HG03045 (cell line): Measurements from ENCODE around the gene ZBTB39.
A peak's percentile ranks its signal among the peaks of the same experiment; 100 is the strongest.
"Not testable (repeated sequence)": the region's sequence is repeated elsewhere in the genome, so short reads cannot be mapped to it uniquely, and the experiment has no call there.

Source experiments
- ATAC-seq: cut with Tn5 transposase; IDR thresholded peaks from one replicate; pipeline ENCODE4 v1.9.1; 2021; ENCODE audit warnings: mild to moderate bottlenecking, moderate library complexity; ENCODE audit not compliant: unreplicated experiment

The ZBTB39 gene

DNA sequence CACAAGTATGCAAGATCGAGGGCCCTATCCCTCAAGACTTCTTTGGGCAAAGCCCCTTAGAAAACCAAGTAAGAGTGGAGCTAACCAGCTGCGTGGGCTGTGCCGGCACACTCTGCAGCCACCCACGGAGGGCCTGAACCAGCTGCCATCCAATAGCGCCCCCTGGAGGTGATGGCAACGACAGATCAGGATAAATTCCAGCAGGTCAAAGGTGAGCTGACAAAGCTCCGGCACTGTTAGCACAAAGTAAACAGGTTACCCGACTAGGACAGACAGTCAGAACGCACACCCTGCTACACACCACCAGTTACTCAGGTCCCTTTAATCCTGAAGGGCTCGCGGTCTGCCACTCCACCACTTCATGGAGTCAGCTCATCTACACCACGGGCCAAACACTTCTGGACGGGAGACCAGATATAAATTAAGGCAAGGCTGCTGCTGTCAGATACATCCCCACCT lies 4.9 kb downstream of the ZBTB39 start:
- no peak for ATAC-seq

DNA sequence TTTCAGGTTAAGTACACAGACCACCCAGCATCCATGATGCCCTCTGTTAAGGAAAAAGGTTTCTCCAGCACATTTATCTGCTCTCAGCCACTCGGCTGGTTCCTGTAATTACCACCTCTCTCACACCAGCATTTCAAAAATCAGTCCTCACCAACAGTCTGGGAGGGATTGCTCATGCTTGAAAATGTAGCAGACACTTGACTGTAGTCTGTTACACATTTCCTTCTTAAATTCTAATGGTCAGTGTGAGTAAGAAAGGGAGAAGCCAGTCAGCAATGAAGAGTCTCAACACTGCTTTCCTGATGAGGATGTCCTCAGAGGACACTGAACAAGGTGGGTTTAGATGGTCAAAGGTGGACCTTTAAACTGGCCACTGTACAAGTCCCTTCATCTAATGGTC lies 6.0 kb downstream of the ZBTB39 start:
- no peak for ATAC-seq

DNA sequence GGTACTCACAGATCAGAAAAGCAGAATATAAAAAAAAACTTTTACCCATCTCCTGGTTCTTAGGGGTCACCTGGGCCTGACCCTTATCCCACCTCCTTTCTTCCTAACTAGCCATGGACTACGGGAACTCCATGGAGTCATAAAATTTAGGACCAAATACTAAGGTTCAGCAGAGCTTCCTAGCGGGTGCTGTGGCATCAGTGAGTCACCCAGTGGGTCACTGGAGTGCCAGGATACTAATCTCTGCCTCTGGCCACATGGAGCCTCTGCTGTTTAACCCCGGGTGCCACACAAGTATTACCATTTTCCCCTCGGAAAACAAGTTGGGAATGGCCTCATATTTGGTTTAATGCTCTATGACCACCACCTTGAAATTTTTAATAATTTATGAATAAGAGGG lies 6.9 kb downstream of the ZBTB39 start:
- no peak for ATAC-seq

DNA sequence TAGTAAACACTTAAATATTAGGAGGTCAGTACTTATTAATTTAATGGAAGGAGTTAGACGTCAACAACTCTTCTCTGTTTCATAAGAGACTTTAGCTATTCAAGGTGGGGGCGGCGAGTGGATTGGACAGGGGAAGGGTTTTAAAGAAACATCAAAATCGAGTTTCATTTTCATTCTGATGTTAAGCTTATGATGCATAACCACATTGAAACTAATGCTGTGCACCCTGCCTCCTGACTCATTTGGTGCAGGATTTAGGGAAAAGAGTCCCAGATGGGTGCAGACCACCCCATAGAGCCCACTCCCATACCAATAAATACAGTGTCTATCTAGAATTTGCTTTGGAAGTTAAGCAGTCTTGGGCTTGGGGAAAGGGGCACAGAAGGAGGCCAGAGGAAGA lies 7.4 kb downstream of the ZBTB39 start:
- ATAC-seq, result peak; percentile 77

DNA sequence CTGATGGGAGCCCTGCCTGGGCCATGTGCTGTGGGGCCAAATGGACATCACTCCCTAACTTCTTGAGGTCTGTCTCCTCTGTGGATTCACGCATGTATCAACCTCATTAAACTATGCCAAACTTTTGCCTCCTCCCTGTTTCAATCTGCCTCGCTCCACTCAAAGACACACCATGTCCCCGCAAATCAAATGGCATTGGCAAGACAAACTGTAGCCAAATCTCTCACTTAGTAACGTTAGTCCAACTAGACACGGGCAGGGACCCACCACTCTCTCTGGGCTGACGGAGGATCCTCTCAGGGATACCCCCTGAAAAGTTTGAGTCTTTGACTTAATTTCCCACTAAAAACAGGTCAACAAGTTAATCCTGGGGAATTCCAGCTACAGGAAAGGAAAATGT lies 8.0 kb downstream of the ZBTB39 start:
- no peak for ATAC-seq

DNA sequence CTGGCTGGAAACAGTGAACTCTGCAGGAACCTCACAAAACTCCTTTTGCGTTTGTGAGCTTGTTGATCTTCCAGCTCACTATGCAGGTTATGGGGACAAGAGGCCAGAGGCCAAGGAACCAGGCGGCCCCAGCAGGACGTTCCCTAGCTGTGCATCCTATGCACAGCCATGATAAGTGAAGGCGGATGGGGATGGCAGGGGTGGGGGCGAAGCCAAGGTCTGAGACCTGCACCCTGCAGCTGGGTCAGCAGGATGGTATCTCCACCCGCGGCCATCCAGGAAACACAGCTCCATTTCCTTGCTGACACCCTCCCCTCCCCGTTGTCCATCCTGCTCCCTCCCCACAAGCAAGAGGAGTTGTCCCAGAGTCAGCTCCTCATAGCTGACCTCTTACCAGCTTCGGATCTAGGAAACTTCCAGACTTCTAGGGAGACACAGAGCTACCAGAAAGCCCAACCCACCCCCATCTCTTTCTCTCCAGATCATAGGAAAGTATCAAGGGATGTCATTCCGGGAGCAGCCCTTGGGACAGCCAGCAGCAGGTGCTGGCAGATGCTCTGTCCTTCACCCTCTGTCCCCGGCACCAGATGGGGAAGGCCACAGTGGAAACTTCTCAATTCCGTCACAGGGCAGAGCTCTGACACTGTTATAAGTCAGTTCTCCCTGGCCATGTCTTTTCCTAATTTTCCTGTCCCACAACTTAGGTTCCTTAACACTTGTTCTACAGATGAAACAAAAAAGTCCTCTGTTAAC lies 9.4 kb downstream of the ZBTB39 start:
- ATAC-seq, result no peak

DNA sequence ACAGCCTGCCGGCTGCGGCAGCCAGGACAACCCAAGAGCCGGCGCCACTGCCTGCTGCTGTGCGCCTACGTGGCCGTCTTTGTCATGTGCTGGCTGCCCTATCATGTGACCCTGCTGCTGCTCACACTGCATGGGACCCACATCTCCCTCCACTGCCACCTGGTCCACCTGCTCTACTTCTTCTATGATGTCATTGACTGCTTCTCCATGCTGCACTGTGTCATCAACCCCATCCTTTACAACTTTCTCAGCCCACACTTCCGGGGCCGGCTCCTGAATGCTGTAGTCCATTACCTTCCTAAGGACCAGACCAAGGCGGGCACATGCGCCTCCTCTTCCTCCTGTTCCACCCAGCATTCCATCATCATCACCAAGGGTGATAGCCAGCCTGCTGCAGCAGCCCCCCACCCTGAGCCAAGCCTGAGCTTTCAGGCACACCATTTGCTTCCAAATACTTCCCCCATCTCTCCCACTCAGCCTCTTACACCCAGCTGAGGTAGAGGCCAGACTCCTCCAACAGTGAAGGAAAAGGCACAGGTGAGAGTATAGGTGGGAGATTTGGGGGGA lies 10.3 kb downstream of the ZBTB39 start:
- no peak for ATAC-seq

DNA sequence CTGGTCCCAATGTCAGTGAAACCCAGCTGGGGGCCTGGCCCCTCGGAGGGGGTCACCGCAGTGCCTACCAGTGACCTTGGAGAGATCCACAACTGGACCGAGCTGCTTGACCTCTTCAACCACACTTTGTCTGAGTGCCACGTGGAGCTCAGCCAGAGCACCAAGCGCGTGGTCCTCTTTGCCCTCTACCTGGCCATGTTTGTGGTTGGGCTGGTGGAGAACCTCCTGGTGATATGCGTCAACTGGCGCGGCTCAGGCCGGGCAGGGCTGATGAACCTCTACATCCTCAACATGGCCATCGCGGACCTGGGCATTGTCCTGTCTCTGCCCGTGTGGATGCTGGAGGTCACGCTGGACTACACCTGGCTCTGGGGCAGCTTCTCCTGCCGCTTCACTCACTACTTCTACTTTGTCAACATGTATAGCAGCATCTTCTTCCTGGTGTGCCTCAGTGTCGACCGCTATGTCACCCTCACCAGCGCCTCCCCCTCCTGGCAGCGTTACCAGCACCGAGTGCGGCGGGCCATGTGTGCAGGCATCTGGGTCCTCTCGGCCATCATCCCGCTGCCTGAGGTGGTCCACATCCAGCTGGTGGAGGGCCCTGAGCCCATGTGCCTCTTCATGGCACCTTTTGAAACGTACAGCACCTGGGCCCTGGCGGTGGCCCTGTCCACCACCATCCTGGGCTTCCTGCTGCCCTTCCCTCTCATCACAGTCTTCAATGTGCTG lies 11.0 kb downstream of the ZBTB39 start:
- ATAC-seq, result no peak

DNA sequence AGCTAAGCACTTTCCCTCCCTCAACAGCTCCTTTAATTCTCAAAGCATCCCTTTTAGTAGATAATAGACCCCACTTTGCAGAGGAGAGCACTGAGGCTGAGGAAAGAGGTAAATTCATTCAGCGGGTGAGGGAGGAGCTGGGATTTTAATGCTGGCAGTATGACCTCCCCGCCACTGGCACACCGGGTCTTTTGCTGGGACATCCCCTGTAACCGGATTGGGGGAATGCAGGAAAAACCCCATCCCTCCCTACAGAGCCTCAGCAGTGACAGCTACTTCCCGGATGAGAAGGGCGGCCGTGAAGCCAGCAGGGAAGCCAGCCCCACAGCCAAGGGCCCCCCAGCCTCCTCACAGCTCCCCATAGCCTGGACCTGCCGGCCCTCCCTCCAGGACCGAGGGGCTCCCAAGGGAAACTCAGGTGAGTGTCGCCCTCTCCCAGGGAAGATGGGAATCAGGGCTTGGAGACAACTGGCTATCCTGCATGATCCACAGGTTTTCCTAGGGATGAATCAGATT lies 12.1 kb downstream of the ZBTB39 start:
- ATAC-seq, result no peak

DNA sequence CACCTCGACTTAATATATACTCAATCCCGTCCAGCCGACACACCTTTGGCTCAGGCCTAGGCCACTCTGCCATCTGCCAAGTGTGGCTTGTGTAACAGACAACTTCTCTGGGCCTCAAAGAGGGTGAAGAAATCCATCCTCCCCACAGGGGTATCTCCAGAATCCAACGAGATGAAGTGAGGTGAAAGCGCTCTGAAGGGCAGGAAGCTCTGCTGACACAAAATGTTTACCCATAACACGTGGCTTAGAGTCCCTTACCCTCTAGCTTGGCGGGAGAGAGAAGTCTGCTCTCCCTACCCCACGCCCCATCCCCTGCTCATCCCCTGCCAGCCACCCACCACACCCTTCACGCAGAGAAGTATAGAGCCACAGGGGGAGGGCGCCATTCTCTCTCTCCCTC lies 13.0 kb downstream of the ZBTB39 start:
- no peak for ATAC-seq

DNA sequence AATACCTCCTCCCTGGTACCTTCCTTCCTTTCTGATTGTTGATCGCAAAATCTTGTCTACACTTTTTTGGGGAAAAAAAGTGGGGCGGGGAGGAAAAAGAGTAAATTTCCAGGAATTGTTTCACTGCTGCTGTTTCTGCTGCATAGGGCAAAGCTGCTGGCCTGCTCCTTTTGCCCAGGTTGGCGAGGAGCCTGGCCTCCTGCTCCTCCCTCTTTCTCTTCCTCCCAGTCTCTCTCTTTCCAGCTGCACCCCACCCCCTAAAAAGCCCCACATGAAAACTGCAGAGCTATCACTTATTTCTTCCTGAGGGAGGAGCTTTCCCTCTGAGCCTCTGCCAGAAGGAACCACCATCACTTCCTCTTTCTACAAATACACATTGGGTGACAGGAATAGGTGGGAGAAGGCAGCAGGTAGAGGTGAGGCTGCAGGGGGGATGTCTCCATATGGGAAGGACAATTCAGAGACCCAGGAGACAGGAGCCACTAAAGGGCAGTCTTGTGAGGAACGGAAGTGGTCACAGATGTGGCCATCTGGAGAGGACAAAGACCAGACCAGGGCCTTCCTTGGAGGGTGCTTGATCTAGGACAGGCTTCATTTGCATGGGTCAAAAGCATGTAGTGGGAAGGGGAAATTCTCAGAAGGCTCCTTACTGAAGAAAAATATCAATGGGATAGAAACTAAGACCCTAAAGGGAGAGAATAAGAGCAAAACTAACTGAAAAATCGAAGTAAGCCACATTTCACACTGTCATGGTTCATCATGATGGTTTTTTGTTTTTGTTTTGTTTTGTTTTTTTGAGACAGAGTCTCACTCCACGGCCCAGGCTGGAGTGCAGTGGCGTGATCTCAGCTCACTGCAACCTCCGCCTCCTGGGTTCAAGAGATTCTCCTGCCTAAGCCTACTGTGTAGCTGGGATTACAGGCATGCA lies 14.8 kb downstream of the ZBTB39 start:
- no peak for ATAC-seq

DNA sequence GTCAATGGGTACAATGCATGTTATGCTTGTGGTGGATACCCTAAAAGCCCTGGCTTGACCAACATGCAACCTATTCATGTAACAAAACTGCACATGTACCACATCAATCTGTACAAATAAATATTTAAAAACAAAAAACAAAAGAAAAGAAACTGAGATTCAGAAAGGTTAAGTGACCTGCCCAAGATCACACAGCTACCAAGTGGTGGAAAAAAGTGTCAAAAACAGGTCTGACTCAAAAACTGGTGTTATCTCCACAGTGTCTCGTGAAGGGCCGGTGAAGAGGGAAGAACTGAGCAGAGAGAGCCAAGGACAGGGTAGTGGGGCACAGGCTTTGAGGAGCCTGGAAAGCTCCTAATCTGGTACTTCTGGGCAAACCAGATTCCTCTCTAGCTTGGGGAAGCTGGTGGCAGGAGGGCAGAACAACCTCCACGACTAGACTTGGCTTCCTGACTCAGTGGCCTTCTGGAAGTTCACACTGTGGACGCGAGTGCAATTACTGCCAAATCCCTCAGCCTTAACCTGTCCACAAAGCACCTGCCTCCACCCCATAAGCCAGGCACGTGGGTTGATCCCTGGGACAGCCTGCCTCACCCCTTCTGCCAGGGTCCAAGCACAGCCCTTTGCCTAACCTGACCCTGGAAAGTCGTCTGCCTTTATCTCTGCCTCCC lies 15.6 kb downstream of the ZBTB39 start:
- no peak for ATAC-seq

DNA sequence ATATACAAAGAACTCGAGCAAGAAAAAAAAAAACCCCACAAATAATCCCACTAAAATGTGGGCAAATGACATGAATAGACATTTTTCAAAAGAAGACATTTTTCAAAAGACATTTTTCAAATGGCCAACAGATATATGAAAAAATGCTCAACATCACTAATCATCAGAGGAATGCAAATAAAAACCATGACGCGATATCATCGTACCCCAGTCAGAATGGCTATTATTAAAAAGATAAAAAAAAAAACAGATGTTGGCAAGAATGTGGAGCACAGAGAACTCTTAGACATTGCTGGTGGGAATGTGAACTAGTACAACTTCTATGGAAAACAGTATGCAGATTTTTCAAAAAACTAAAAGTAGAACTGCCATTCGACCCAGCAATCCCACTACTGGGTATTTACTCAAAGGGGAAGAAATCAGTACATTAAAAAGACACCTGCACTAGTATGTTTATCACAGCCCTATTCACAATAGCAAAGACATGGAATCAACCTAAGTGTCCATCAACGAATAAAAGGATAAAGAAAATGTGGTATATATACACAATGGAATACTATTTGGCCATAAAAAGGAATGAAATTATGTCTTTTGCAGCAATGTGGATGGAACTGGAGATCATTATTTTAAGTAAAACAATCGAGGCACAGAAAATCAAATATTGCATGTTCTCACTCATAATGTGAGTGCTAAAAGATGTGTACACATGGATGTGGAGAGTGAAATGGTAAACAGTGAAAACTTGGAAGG lies 16.3 kb downstream of the ZBTB39 start:
- no peak for ATAC-seq

DNA sequence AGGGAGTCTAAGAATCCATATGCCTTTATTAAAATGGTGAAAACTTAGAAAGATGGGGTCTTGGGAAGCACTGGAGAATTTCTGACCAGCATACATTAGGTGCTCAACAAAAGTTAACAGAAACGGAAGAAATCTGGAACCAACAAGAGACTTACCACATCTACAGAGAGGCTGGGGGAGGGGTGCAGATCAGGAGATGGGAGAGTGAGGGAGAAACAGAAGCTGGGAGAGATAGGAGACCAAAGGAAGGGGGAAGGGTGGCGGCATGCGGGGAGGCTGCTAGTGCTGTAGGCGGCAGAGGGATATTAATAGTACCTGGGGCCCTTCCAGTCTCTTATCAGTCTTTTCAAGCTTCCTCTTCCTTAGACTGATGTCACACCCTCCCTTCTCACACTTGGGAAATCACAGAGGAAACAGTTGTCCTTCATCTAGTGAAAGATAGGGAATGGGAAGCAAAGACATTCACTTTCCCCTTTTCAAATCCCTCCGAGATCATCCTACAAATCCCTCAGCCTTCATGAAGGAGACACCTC lies 18.1 kb downstream of the ZBTB39 start:
- no peak for ATAC-seq

DNA sequence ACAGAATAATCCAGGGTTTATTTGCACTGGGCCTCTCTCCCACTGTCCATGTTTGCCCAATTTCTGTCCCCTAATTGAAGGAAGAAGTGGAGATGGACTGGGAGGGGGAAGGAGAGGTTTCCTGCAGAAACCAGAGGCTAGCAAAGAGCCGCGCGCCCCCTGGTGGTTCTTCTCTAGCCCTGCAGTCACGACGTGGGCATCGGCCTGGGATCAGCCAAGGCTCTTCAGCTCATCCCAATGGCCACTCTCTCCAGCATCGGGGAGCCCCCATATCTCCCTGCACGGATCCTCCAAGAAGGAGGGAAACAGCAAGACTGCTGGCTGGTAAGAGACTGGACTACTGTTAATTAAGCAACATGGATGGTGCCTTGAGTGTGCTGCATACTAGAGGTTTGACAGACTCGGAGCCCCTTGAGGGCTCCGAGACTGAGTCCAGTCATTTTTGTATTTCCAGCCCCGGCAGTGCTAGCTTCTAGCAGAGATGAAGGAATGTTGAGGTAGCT lies 18.7 kb downstream of the ZBTB39 start:
- ATAC-seq, result no peak

DNA sequence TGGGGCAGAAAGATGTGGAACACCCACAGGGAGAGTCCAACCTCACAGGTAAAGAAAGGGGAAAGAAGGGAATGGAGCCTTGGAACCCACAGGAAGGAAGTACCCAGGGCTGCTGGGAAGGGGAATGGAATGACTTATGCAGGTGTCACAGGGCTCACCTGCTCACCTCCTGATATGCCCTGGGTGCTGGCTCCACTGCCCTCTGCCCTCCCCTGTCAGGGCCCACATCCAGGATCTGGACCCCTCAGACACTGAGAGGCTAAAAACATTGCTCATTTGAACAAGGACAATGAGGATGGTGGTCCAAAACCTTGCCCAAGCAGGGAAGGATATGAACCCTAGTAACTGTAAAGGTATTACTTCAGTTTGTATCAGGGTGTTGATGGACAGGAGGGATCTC lies 19.3 kb downstream of the ZBTB39 start:
- ATAC-seq, result no peak

DNA sequence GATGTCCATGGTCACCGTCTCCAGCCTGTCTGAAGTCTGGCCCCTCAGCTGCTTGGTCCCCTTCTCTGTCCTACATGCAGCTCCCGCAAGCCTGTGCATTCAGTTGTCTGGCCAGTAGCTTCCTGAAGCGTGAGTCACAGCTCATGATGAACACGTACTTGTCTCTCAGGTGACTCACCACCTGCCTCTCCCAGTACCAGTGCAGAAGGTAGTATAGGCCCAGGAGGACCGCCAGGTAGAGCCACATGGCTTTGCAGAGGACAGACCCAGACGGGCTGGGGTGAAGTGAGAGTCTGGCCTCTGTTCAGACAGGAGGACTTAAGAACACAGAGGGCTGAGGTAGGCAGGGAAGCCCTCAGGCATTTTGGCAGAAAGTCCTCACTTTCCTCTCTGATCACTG lies 20.6 kb downstream of the ZBTB39 start:
- not testable (repeated sequence) for ATAC-seq

DNA sequence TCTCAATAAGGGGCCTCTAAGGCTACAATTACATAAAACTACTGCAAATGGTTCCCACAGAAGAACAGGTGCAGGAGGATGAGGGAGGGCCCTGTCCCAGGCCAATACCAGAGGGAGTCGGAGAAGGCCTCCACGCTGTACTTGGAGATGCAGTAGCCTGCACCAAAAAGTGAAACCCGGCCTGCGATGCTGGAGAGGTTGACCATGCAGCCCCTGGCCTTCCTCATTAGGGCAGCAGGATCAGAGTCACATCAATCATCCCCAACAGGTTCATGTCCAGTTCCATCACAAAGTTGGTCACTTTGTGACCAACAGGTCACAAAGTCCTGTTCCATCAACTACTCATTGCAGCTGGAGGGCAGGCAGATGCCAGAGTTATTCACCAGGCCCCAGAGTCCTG lies 23.0 kb downstream of the ZBTB39 start:
- no peak for ATAC-seq

DNA sequence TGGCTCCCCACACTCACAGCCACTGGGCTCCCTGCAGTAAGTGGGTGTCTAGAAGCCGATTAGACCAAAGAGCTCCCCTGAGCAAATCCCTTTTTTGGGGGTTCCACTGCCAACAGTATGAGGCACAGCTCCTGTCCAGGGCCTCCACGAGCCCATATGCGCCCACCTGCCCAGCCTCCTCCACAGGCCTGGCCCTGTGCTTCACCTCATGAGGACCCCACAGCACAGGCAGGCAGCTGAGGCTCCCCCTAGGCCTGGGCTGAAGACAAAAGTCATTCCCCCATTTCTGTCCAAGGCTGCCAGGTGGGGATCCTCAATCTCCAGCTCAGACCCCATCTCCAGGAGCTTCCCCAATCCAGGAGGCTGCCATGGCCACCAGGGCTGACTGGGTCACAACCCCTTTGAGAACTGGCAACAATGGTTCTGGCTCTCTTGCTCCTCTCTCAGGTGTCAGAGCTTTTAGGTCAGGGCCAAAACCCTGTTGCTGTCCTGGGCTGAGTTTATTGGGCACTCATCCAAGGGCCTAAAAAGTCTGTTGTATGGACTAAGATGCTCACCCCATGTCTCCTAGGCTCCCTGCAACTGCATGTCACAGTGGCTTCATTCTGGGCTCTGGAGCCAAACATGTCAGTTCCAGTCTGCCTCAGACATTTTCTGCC lies 23.6 kb downstream of the ZBTB39 start:
- not testable (repeated sequence) for ATAC-seq
